ENCODE data around the gene FRS3. TPM values are rescaled to one million over a fixed set of nuclear protein-coding genes. Genes with fewer than 3 reads are reported as not detected.

Gene FRS3
- total and polyA plus RNA-seq, 2 experiments from 2014 or later, result 1.4 to 8.4 TPM

DNA sequence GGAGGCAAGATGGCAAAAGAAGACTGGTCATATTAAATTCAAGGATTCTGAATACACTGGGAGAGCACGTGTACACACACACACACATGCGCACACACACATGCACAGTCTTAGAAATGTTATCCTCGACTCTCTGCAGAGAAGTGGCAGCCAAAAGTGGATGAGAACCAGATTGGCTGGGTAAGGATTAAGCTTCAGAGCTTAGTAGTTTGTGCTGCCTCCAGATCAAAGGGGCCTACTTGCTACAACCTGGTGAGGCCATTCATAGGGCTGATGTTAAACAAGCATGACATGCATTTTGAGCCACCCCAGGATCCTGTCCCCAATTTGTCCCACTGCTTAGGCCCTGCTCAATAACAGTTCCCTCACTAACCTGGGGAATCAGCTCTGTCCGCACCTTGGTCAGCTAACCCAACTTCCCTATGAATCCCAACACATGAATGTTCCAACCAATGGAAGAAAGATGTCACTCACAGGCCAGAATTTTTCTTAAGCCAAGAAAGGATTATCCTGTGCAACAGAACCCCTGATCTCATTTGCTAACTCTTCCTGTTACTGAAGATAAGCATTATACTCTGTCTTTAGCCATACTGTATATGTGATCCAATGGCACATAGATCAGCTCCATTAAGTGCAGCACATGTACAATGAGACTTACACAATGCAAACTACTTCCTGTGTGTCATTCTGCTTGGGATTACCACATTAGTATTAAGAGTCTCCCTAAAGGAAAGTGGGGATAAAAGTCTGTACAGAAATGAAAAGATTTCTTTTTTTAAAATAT, 38.8 kb upstream of the FRS3 start:
- WGBS (ENCODE audit: low lambda C conversion rate, missing lambda C conversion rate), result 76% methylated on average over 4 of the region's 4 CpGs
- no peaks in the 10 kb centered on the region for H3K9me3 ChIP-seq (ENCODE audit: low read depth)
- no peaks in the 10 kb centered on the region for H3K9me2 ChIP-seq (replicated peaks; ENCODE audit: insufficient read depth)
- H3K4me3 ChIP-seq, result no peak overlapping the region
- no peaks in the 10 kb centered on the region for H3K4me1 ChIP-seq (ENCODE audit: insufficient read depth)
- H3K27me3 ChIP-seq, result no peaks in the 10 kb centered on the region
- DNase-seq (ENCODE audit: low spot score), result no peak
- no peak overlapping the region for H3K27ac ChIP-seq
- TF ChIP-seq, protein P1, sequence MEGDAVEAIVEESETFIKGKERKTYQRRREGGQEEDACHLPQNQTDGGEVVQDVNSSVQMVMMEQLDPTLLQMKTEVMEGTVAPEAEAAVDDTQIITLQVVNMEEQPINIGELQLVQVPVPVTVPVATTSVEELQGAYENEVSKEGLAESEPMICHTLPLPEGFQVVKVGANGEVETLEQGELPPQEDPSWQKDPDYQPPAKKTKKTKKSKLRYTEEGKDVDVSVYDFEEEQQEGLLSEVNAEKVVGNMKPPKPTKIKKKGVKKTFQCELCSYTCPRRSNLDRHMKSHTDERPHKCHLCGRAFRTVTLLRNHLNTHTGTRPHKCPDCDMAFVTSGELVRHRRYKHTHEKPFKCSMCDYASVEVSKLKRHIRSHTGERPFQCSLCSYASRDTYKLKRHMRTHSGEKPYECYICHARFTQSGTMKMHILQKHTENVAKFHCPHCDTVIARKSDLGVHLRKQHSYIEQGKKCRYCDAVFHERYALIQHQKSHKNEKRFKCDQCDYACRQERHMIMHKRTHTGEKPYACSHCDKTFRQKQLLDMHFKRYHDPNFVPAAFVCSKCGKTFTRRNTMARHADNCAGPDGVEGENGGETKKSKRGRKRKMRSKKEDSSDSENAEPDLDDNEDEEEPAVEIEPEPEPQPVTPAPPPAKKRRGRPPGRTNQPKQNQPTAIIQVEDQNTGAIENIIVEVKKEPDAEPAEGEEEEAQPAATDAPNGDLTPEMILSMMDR (IDR thresholded peaks at IDR 0.05; ENCODE audit: poor library complexity), result no peak
- no peak overlapping the region for H2AFZ ChIP-seq
- no peaks in the 10 kb centered on the region for H4K20me1 ChIP-seq (ENCODE audit: insufficient read depth, poor library complexity, severe bottlenecking)
- H3K36me3 ChIP-seq (replicated peaks; ENCODE audit: insufficient read depth, low read depth), result no peaks in the 10 kb centered on the region
- H3K4me2 ChIP-seq, result no peak overlapping the region
- no peaks in the 10 kb centered on the region for H3K79me2 ChIP-seq

DNA sequence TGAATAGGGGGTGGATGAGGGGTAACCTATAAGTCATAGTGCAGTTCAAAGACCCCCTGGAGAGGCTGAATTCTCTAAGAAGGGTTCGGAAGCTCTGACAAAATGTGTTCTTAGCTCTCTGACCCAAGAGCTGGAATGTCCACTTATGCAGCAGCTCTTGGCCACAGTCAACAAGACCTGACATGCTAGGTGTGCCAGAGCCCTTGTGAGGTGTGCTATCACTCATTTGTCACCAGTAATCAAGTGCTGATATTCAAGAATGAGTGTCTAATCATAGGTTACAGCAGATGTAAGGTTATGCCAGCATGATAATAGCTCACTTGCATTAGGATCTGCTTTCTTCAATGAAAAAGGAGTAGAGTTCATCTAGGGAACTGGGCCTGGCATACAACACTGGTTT, 35.9 kb upstream of the FRS3 start:
- Histone ChIP-seq H3K4me2 (no peak overlapping the region), H3K9me3 (ENCODE audit: low read depth) (no peaks in the 10 kb centered on the region), H2AFZ (no peak overlapping the region), H3K79me2 (no peaks in the 10 kb centered on the region), H3K27me3 (no peaks in the 10 kb centered on the region), H4K20me1 (ENCODE audit: insufficient read depth, poor library complexity, severe bottlenecking) (no peaks in the 10 kb centered on the region), H3K9me2 (replicated peaks; ENCODE audit: insufficient read depth) (no peaks in the 10 kb centered on the region), H3K4me1 (ENCODE audit: insufficient read depth) (no peaks in the 10 kb centered on the region), H3K4me3 (no peak overlapping the region), H3K27ac (no peak overlapping the region), H3K36me3 (replicated peaks; ENCODE audit: insufficient read depth, low read depth) (no peaks in the 10 kb centered on the region)
- 87% methylated on average over 1 of the region's 1 CpG for WGBS (ENCODE audit: low lambda C conversion rate, missing lambda C conversion rate)
- TF ChIP-seq EZH2 (IDR thresholded peaks at IDR 0.05; ENCODE audit: borderline replicate concordance) (no peak), EZH2phosphoT487 (IDR thresholded peaks at IDR 0.05; ENCODE audit: low read depth, severe bottlenecking, unreplicated experiment) (no peak)
- TF ChIP-seq, protein P1 (IDR thresholded peaks at IDR 0.05; ENCODE audit: poor library complexity), result no peak
- DNase-seq (ENCODE audit: low spot score), result no peak

DNA sequence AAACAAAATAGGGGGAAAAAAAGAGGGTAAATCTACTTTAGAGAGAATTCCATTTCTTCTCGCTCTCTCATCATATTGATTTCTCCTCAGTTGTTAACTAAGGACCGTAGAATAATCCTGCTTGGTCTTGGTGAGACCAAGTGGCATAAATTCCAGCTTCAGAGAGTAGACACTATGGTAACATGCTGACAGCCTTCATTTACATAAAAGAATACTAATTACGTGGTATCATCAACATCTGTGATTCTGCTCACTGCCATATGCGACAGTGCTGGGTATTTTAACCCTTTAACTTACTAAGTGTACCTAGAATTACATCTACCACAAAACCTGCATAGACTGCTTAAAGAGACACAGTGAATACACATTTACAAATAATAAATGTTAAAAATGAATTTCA, 34.9 kb upstream of the FRS3 start:
- DNase-seq (ENCODE audit: low spot score), result no peak
- H3K9me2 ChIP-seq (replicated peaks; ENCODE audit: insufficient read depth), result no peaks in the 10 kb centered on the region
- WGBS (ENCODE audit: low lambda C conversion rate, missing lambda C conversion rate), result 80% methylated on average over 4 of the region's 4 CpGs
- H3K4me2 ChIP-seq, result no peak overlapping the region
- no peak overlapping the region for H2AFZ ChIP-seq
- H3K27me3 ChIP-seq, result no peaks in the 10 kb centered on the region
- H3K27ac ChIP-seq, result no peak overlapping the region
- no peaks in the 10 kb centered on the region for H3K79me2 ChIP-seq
- no peak for TF ChIP-seq EZH2 (IDR thresholded peaks at IDR 0.05; ENCODE audit: borderline replicate concordance)
- TF ChIP-seq EZH2phosphoT487 (IDR thresholded peaks at IDR 0.05; ENCODE audit: low read depth, severe bottlenecking, unreplicated experiment), result no peak
- TF ChIP-seq, protein P1 (IDR thresholded peaks at IDR 0.05; ENCODE audit: poor library complexity), result no peak
- H3K9me3 ChIP-seq (ENCODE audit: low read depth), result no peaks in the 10 kb centered on the region
- no peaks in the 10 kb centered on the region for H4K20me1 ChIP-seq (ENCODE audit: insufficient read depth, poor library complexity, severe bottlenecking)
- no peaks in the 10 kb centered on the region for H3K36me3 ChIP-seq (replicated peaks; ENCODE audit: insufficient read depth, low read depth)
- no peaks in the 10 kb centered on the region for H3K4me1 ChIP-seq (ENCODE audit: insufficient read depth)
- no peak overlapping the region for H3K4me3 ChIP-seq

All from hepatocyte (in vitro differentiated cells).